Measurements from ENCODE around the gene CAMTA1.
A peak's percentile ranks its signal among the peaks of the same experiment; 100 is the strongest.

CAMTA1 gene

DNA sequence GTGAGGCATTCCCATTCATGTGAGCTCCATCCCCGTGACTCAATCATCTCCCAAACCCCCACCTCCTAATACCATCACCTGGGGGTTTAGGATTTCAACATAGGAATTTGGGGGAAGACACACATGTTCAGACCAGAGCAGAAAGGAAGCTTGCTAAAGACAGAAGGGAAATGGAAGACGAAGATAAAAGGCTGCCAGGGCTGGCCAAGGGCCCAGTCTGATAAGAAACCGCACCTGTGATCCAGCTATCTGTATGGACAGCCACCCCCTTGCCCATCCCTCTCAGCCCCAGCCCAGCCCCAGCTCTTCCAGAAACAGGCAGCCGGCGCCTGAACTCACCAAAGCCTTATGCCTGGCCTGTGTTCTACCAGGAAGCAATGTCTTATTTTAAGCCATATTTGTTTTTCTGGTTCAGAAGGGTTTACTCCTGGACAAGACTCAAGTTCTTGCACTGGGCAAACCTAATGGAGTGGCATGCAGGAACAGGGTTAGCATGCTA is 787.4 kb downstream of the CAMTA1 start:
- peak; percentile 80 for DNase-seq (ENCODE audit: low read depth)
- TF ChIP-seq, protein P1, sequence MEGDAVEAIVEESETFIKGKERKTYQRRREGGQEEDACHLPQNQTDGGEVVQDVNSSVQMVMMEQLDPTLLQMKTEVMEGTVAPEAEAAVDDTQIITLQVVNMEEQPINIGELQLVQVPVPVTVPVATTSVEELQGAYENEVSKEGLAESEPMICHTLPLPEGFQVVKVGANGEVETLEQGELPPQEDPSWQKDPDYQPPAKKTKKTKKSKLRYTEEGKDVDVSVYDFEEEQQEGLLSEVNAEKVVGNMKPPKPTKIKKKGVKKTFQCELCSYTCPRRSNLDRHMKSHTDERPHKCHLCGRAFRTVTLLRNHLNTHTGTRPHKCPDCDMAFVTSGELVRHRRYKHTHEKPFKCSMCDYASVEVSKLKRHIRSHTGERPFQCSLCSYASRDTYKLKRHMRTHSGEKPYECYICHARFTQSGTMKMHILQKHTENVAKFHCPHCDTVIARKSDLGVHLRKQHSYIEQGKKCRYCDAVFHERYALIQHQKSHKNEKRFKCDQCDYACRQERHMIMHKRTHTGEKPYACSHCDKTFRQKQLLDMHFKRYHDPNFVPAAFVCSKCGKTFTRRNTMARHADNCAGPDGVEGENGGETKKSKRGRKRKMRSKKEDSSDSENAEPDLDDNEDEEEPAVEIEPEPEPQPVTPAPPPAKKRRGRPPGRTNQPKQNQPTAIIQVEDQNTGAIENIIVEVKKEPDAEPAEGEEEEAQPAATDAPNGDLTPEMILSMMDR (IDR thresholded peaks at IDR 0.05; ENCODE audit: control insufficient read depth, extremely low read depth, insufficient read depth) = no peak
- no peak overlapping the region for H3K4me3 ChIP-seq (ENCODE audit: low read depth, low read length)

DNA sequence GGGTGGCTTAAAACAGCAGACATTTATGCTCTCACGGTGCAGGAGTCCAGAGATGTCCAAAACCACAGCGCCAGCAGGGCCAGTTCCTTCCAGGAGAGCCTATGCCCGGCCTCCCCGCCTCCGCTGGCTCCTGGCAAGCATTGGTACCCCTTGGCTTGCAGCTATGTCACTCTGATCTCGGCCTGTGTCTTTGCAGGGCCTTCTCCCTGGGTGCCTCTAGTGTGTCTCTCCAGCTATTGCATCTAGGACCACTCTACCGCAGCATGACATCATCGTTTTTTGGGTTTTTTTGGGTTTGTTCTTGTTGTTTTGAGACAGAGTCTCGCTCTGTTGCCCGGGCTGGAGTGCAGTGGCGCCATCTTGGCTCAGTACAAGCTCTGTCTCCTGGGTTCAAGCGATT is 788.2 kb downstream of the CAMTA1 start:
- DNase-seq (ENCODE audit: low read depth) = no peak
- TF ChIP-seq, protein P1 (IDR thresholded peaks at IDR 0.05; ENCODE audit: control insufficient read depth, extremely low read depth, insufficient read depth) = no peak
- H3K4me3 ChIP-seq (ENCODE audit: low read depth, low read length) = no peak overlapping the region

DNA sequence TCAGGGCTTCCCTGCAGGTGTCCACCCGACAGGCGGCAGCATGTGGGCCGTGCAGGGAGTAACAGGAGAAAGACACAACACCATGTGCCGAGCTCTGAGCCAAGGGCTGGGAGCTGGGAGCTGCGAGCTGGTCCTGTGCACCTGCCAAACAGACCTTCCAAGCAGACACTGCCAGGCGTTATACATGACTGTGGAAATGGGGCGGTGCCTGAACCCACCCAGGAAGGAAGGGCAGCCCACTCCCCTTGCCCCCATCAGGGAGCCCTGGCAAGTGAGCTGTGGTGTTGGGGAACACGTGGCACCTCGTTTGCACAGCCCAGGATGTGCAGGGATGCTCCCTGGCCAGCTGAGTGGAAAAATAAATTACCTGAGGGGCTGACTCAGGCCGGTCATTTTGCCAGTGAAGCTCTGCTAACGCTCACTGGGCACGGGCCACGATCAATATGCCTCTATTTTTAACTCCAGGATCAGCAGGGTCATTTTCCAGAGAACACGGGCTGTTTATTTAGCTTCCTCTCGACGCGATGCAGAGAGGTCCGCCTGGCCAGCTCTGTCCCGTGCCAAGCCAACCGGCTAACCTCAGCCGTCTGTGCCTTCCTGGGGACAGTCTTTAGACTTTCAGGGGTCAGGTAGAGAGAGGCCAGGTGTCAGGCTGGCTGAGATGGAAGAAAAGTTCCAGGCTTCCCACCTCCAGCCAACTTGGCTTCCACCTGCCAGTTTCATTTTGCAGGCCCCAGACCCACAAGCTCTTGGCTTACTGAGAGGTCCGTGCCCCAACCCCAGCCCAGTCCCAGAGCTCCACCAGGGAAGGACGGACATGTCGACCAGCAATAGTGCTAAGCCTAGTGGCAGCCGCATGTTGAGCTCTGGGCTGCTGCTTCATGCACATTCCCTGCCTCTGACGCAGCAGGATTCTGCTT is 789.1 kb downstream of the CAMTA1 start:
- TF ChIP-seq, protein P1 (IDR thresholded peaks at IDR 0.05; ENCODE audit: control insufficient read depth, extremely low read depth, insufficient read depth) = no peak
- DNase-seq (ENCODE audit: low read depth) = peak; percentile 38
- no peak overlapping the region for H3K4me3 ChIP-seq (ENCODE audit: low read depth, low read length)

DNA sequence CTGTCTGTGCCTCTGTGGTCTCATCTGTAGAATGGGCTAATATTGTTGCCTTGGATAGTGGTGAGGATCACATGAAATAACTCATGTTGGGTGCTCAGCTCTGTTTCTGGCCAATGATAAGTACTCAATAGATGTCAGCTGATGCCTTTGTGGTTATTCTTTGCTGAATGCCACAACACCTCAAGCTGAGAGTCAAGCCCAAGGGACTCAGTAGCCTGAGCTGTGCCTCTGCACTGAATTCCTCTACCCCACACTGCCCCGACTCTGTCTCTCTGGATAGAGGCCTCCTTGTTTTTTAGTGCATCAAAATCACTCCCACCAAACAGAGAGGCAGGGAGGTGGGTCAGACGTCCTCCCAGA is 789.8 kb downstream of the CAMTA1 start:
- TF ChIP-seq, protein P1 (IDR thresholded peaks at IDR 0.05; ENCODE audit: control insufficient read depth, extremely low read depth, insufficient read depth) = no peak
- no peak for DNase-seq (ENCODE audit: low read depth)
- no peak overlapping the region for H3K4me3 ChIP-seq (ENCODE audit: low read depth, low read length)

DNA sequence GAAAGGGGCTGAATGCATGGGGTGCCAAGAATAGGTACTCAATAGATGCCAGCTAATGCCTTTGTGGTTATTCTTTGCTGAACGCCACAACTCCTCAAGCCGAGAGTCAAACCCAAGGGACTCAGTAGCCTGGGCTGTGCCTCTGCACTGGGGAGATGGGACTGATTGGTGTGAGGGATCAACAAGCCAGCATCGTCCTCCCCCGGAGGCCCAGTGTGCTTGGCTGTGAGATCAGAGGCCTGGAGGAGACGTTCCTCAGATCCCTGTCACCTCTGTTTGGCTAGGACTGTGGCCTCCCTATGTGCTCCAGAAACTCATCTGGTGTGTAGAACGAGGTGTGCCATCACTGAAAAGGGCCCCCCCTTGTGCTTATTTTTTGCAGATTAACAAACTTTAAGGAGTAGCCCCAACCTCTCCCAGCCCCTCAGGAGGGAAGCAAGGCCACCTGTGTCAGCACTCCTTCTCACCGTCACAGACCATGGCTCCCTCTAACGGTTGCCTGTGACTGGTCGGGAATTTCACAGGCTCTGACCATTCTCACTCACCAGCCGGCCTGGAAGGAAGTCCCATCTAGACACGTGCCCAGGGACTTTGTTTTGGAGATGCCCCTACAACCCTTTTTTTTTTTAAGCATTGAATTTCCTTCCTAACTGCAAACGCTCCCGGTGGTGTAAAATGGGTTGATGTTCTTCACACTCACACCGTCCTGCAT is 791.8 kb downstream of the CAMTA1 start:
- TF ChIP-seq, protein P1 (IDR thresholded peaks at IDR 0.05; ENCODE audit: control insufficient read depth, extremely low read depth, insufficient read depth) = no peak
- no peak for DNase-seq (ENCODE audit: low read depth)

DNA sequence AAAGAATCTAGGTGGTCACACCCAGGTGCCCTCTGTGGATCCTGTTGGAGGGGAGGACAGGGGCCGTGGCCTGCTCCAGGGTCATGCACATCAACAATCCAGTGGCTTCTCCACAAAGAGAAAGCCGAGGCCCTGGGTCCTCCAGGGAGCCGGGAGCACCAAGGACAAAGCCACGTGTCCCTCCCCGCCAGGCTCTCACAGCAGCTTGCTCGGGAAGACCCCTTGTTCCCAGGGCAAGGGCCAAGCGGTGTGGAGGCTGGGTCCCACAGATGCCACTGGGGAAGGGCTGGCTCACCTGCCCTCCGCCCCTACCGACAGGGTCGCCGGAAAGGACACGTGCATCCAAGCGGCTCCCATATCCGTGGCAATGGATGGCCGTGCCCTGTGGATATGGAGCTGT is 793.0 kb downstream of the CAMTA1 start:
- TF ChIP-seq, protein P1 (IDR thresholded peaks at IDR 0.05; ENCODE audit: control insufficient read depth, extremely low read depth, insufficient read depth) = no peak
- H3K4me3 ChIP-seq (ENCODE audit: low read depth, low read length) = no peak overlapping the region
- DNase-seq (ENCODE audit: low read depth) = no peak

More for the DNA sequence above, 791.8 kb downstream of the CAMTA1 start:
- H3K4me3 ChIP-seq (ENCODE audit: low read depth, low read length) = no peak overlapping the region
